HG02938 (cell line): ENCODE results near the gene CMTM3.
A peak's percentile ranks its signal among the peaks of the same experiment; 100 is the strongest.
"Not testable (repeated sequence)": the region's sequence is repeated elsewhere in the genome, so short reads cannot be mapped to it uniquely, and the experiment has no call there.

ENCODE experiments used
- ATAC-seq: cut with Tn5 transposase; IDR thresholded peaks from one replicate; pipeline ENCODE4 v1.9.1; 2021; ENCODE audit warnings: mild to moderate bottlenecking, moderate library complexity; ENCODE audit not compliant: unreplicated experiment

Gene CMTM3

GRCh38 chr16:66608241-66609138 lies 4.0 kb downstream of the CMTM3 start:
- no peak for ATAC-seq

GRCh38 chr16:66609139-66609510 lies 4.6 kb downstream of the CMTM3 start:
- no peak for ATAC-seq

GRCh38 chr16:66610111-66610820 lies 5.8 kb downstream of the CMTM3 start:
- ATAC-seq = no peak

GRCh38 chr16:66611911-66612310 lies 7.4 kb downstream of the CMTM3 start:
- ATAC-seq = not testable (repeated sequence)

GRCh38 chr16:66612422-66612821 lies 7.9 kb downstream of the CMTM3 start:
- no peak for ATAC-seq

GRCh38 chr16:66614161-66614802 lies 9.8 kb downstream of the CMTM3 start:
- ATAC-seq = no peak

- no peak for ATAC-seq
These were observed 11.7 kb downstream of the CMTM3 start for GRCh38 chr16:66616169-66616568.

- no peak for ATAC-seq
These were observed 12.1 kb downstream of the CMTM3 start for GRCh38 chr16:66616592-66616991.

- ATAC-seq = no peak
These were observed 12.5 kb downstream of the CMTM3 start for GRCh38 chr16:66617010-66617434.

GRCh38 chr16:66617728-66618127 lies 13.2 kb downstream of the CMTM3 start:
- ATAC-seq = no peak

GRCh38 chr16:66618588-66619375 lies 14.3 kb downstream of the CMTM3 start:
- no peak for ATAC-seq

GRCh38 chr16:66619534-66620428 lies 15.3 kb downstream of the CMTM3 start:
- peak; percentile 44 for ATAC-seq

- no peak for ATAC-seq
These were observed 15.9 kb downstream of the CMTM3 start for GRCh38 chr16:66620429-66620795.

- no peak for ATAC-seq
These were observed 17.5 kb downstream of the CMTM3 start for GRCh38 chr16:66621973-66622372.

- ATAC-seq = no peak
These were observed 18.4 kb downstream of the CMTM3 start for GRCh38 chr16:66622863-66623262.

- no peak for ATAC-seq
These were observed 19.3 kb downstream of the CMTM3 start for GRCh38 chr16:66623755-66624154.

- ATAC-seq = not testable (repeated sequence)
These were observed 23.3 kb downstream of the CMTM3 start for GRCh38 chr16:66627611-66628378.

GRCh38 chr16:66629856-66630255 lies 25.4 kb downstream of the CMTM3 start:
- no peak for ATAC-seq
